PC-3 (cell line): ENCODE data around the gene APOBEC3C. TPM values are rescaled to one million over a fixed set of nuclear protein-coding genes. Genes with fewer than 3 reads are reported as not detected.
"Not testable (repeated sequence)": the region's sequence is repeated elsewhere in the genome, so short reads cannot be mapped to it uniquely, and the experiment has no call there.

Source experiments
- ATAC-seq: fragments of 200-7000 bp; cut with Tn5 transposase; 2 replicates; pipeline ENCODE4 v1.9.1; 2020; ENCODE audit warnings: mild to moderate bottlenecking, moderate library complexity
- BruUV-seq: library from RNA; stranded (reverse); fragments of 400-500 nt; replicated peaks from 2 replicates; lab custom pipeline; 2021; lab: Mats Ljungman, UMichigan
- CTCF ChIA-PET: fragments of 300-600 bp; sonication (Branson Sonifier 250); formaldehyde crosslinking; loops from one replicate; lab custom pipeline; 2022; ENCODE audit warnings: antibody characterized with exemption; lab: Charles Lee
- POLR2A ChIA-PET: fragments of 300-600 bp; sonication (Branson Sonifier 250); formaldehyde crosslinking; loops from one replicate; lab custom pipeline; 2022; ENCODE audit warnings: antibody characterized with exemption; ENCODE audit not compliant: unreplicated experiment; lab: Charles Lee
- DNase-seq: peaks from one replicate; pipeline ENCODE4 v3.0.0-alpha.2; 2015
- H2AFZ ChIP-seq: fragments of 300-600 bp; sonication (generic); 2 replicates; pipeline ENCODE4 v1.6.0; 2016; ENCODE audit warnings: antibody characterized with exemption, low read length
- H3F3A ChIP-seq: fragments of 300-600 bp; sonication (generic); one replicate; pipeline ENCODE4 v1.6.0; 2017; ENCODE audit warnings: antibody characterized with exemption, low read length, control low read depth, mild to moderate bottlenecking; ENCODE audit not compliant: unreplicated experiment
- H3K27ac ChIP-seq: fragments of 300-600 bp; sonication (generic); 2 replicates; pipeline ENCODE4 v1.5.1; 2016; ENCODE audit warnings: mild to moderate bottlenecking, low read length
- H3K27me3 ChIP-seq: fragments of 300-600 bp; sonication (generic); 2 replicates; pipeline ENCODE4 v1.6.1; 2016; ENCODE audit warnings: low read length, mixed read lengths
- H3K36me3 ChIP-seq: fragments of 300-600 bp; sonication (generic); 2 replicates; pipeline ENCODE4 v1.6.1; 2016; ENCODE audit warnings: low read depth, mixed run types, low read length, mixed read lengths
- H3K4me1 ChIP-seq: fragments of 300-600 bp; sonication (generic); 2 replicates; pipeline ENCODE4 v1.5.1; 2016; ENCODE audit warnings: low read length; ENCODE audit not compliant: insufficient read depth
- H3K4me2 ChIP-seq: fragments of 300-600 bp; sonication (generic); 2 replicates; pipeline ENCODE4 v1.6.0; 2016; ENCODE audit warnings: low read length
- H3K4me3 ChIP-seq: fragments of 300-600 bp; sonication (generic); 2 replicates; pipeline ENCODE4 v1.5.1; 2016; ENCODE audit warnings: mild to moderate bottlenecking, low read length, mixed read lengths
- H3K79me2 ChIP-seq: fragments of 300-600 bp; sonication (generic); 2 replicates; pipeline ENCODE4 v1.6.1; 2017; ENCODE audit warnings: low read length, mixed read lengths
- H3K9ac ChIP-seq: fragments of 300-600 bp; sonication (generic); 2 replicates; pipeline ENCODE4 v1.6.0; 2016; ENCODE audit warnings: mild to moderate bottlenecking, low read length
- H3K9me2 ChIP-seq: fragments of 300-600 bp; sonication (generic); replicated peaks from 2 replicates; pipeline ENCODE4 v1.6.1; 2016; ENCODE audit warnings: mixed run types, low read length, mixed read lengths
- H3K9me3 ChIP-seq: fragments of 300-600 bp; sonication (generic); 2 replicates; pipeline ENCODE4 v1.6.1; 2016; ENCODE audit warnings: low read length, mixed read lengths
- H4K20me1 ChIP-seq: fragments of 300-600 bp; sonication (generic); 2 replicates; pipeline ENCODE4 v1.6.1; 2016; ENCODE audit warnings: low read length, mixed read lengths
- CTCF ChIP-seq: fragments of 300-600 bp; sonication (generic); conservative IDR thresholded peaks from 2 replicates; pipeline ENCODE4 v1.5.1; 2017; ENCODE audit warnings: antibody characterized with exemption, low read depth, mild to moderate bottlenecking, low read length
- EZH2 ChIP-seq: fragments of 300-600 bp; sonication (generic); IDR thresholded peaks from one replicate; pipeline ENCODE4 v1.6.1; 2017; ENCODE audit warnings: antibody characterized with exemption, mild to moderate bottlenecking, low read length; ENCODE audit not compliant: unreplicated experiment
- EZH2phosphoT487 ChIP-seq: fragments of 300-600 bp; sonication (generic); IDR thresholded peaks from 2 replicates; pipeline ENCODE4 v1.6.1; 2018; ENCODE audit warnings: mild to moderate bottlenecking, antibody characterized with exemption, low read length, borderline replicate concordance
- intact Hi-C: fragments of 100-400 bp; cut with micrococcal nuclease; formaldehyde crosslinking; loops from 2 replicates; pipeline ENCODE4 v1.9.0; 2023
- total RNA-seq: library from RNA; depleted of rRNA; stranded (reverse); fragments of >200 nt; gene quantifications from 2 replicates; pipeline ENCODE4 v1.2.3, GENCODE V29; 2014

APOBEC3C gene
- total RNA-seq, 1 experiment from 2014 or later, result 35.5 TPM

- Histone ChIP-seq H4K20me1 (no peaks in the 10 kb centered on the region), H3K9ac (no peak overlapping the region), H3K27me3 (no peaks in the 10 kb centered on the region), H3K9me3 (no peaks in the 10 kb centered on the region), H3K4me2 (no peak overlapping the region), H3K27ac (no peak overlapping the region), H3K79me2 (no peaks in the 10 kb centered on the region), H3K9me2 (no peaks in the 10 kb centered on the region), H2AFZ (no peak overlapping the region), H3K4me3 (no peak overlapping the region), H3K36me3 (no peaks in the 10 kb centered on the region), H3K4me1 (no peaks in the 10 kb centered on the region), H3F3A (no peaks in the 10 kb centered on the region)
- ATAC-seq, result no peak
- intact Hi-C loops, result no loop called here
- CTCF ChIA-PET, result no interaction called here
- POLR2A ChIA-PET, result no interaction called here
- TF ChIP-seq EZH2, result no peak
- TF ChIP-seq CTCF, result no peak
- no peak for TF ChIP-seq EZH2phosphoT487
- no TSS peak for BruUV-seq
- DNase-seq, result no peak
Observed at GRCh38 chr22:39029227-39029626, 15.2 kb downstream of the APOBEC3C start.

DNA sequence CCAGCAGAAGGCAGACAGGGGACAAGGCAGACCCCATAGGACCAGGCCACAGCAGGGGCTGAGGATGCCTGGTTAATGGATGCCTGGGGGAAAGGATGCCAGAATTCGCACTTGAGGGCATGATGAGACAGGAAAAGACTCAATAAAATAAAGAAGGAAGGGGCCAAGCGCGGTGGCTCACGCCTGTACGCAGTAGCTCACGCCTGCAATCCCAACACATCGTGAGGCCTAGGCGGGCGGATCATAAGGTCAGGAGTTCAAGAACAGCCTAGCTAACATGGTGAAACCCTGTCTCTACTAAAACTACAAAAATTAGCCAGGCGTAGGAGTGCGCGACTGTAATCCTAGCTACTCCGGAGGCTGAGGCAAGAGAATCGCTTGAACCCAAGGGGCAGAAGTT, 16.6 kb downstream of the APOBEC3C start:
- no peak for ATAC-seq
- no peaks in the 10 kb centered on the region for H3K27me3 ChIP-seq
- H3K27ac ChIP-seq, result no peak overlapping the region
- no peak overlapping the region for H2AFZ ChIP-seq
- no peak overlapping the region for H3K4me2 ChIP-seq
- BruUV-seq, result no TSS peak
- H3K9me2 ChIP-seq, result no peaks in the 10 kb centered on the region
- TF ChIP-seq EZH2phosphoT487 (no peak), EZH2 (no peak), CTCF (no peak)
- H3K79me2 ChIP-seq, result no peaks in the 10 kb centered on the region
- no peaks in the 10 kb centered on the region for H3K36me3 ChIP-seq
- no peak overlapping the region for H3K9ac ChIP-seq
- H3K9me3 ChIP-seq, result no peaks in the 10 kb centered on the region
- ChIA-PET POLR2A (no interaction called here), CTCF (no interaction called here)
- H4K20me1 ChIP-seq, result no peaks in the 10 kb centered on the region
- no peak overlapping the region for H3K4me3 ChIP-seq
- H3K4me1 ChIP-seq, result no peaks in the 10 kb centered on the region
- intact Hi-C loops, result no loop called here
- DNase-seq, result no peak
- no peaks in the 10 kb centered on the region for H3F3A ChIP-seq

DNA sequence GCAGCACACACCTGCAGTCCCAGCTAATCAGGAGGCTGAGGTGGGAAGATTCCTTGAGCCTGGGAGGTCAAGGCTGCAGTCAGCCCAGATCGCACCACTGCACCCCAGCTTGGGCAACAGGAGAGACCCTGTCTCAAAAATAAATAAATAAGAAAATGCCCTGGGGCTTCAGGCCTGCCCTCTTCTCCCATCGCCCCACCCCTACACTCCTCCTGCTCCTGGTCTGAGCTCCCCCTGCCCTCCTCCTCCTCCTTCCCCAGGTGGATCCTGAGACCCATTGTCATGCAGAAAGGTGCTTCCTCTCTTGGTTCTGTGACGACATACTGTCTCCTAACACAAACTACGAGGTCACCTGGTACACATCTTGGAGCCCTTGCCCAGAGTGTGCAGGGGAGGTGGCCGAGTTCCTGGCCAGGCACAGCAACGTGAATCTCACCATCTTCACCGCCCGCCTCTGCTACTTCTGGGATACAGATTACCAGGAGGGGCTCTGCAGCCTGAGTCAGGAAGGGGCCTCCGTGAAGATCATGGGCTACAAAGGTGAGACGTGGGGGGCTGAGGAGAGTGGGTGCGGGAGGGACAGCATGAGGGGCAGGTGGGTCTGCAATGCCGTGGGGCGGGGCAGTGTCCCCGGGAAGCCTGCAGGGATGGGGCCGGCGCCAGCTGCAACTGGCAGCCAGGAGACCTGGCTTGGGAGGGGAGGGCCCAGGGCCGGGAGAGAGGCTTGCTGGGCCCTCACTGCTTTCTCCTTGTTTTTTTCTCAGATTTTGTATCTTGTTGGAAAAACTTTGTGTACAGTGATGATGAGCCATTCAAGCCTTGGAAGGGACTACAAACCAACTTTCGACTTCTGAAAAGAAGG, 17.6 kb downstream of the APOBEC3C start:
- H3K79me2 ChIP-seq, H3K27ac ChIP-seq, intact Hi-C loops, H3K9me3 ChIP-seq, H3K9ac ChIP-seq, H3K36me3 ChIP-seq, H3F3A ChIP-seq, H3K4me3 ChIP-seq, H3K9me2 ChIP-seq, H3K4me2 ChIP-seq, ATAC-seq, BruUV-seq, H2AFZ ChIP-seq, POLR2A ChIA-PET, H3K4me1 ChIP-seq, CTCF ChIA-PET, H4K20me1 ChIP-seq, H3K27me3 ChIP-seq, DNase-seq: not testable (repeated sequence)

DNA sequence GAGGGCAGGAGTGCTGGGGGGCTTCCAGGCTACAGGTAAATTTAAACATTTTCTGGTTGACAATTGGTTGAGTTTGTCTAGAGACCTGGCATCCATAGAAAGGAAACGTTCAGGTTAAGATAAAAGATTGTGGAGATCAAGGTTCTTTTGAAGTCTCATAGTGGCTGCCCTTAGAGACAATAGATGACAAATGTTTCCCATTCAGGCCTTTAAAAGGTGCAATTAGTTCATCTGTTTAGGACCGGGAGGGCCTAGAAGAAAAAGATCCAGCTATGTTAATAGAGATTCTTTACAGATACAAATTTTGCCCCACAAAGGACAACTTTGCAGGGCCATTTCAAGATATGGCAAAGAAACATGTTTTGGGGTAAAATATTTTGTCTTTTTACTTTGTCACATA, 23.0 kb downstream of the APOBEC3C start:
- H3F3A ChIP-seq, H3K27ac ChIP-seq, H3K27me3 ChIP-seq, intact Hi-C loops, CTCF ChIA-PET, DNase-seq, H3K9me3 ChIP-seq, H3K4me1 ChIP-seq, H3K4me3 ChIP-seq, H3K4me2 ChIP-seq, ATAC-seq, POLR2A ChIA-PET, H2AFZ ChIP-seq, H3K9me2 ChIP-seq, H3K36me3 ChIP-seq, H3K79me2 ChIP-seq, H4K20me1 ChIP-seq, BruUV-seq, H3K9ac ChIP-seq: not testable (repeated sequence)
